GM18858 (cell line): ENCODE data around the gene CEP55.
"Not testable (repeated sequence)": the region's sequence is repeated elsewhere in the genome, so short reads cannot be mapped to it uniquely, and the experiment has no call there.

Experiments
- ATAC-seq: cut with Tn5 transposase; IDR thresholded peaks from one replicate; pipeline ENCODE4 v1.9.1; 2021; ENCODE audit not compliant: unreplicated experiment

CEP55 gene

GRCh38 chr10:93505075-93505474 lies 8.7 kb downstream of the CEP55 start:
- ATAC-seq: no peak

GRCh38 chr10:93509816-93510215 lies 13.4 kb downstream of the CEP55 start:
- ATAC-seq: no peak

- ATAC-seq: no peak
Observed at GRCh38 chr10:93512565-93512964, 16.2 kb downstream of the CEP55 start.

- no peak for ATAC-seq
Observed at GRCh38 chr10:93513091-93513490, 16.7 kb downstream of the CEP55 start.

GRCh38 chr10:93514521-93514920 lies 18.1 kb downstream of the CEP55 start:
- no peak for ATAC-seq

- ATAC-seq: no peak
Observed at GRCh38 chr10:93515071-93516005, 18.9 kb downstream of the CEP55 start.

- ATAC-seq: no peak
Observed at GRCh38 chr10:93516006-93516380, 19.6 kb downstream of the CEP55 start.

- no peak for ATAC-seq
Observed at GRCh38 chr10:93518531-93518930, 22.1 kb downstream of the CEP55 start.

- ATAC-seq: no peak
Observed at GRCh38 chr10:93535293-93535692, 38.9 kb downstream of the CEP55 start.

GRCh38 chr10:93540871-93541270 lies 44.5 kb downstream of the CEP55 start:
- ATAC-seq: not testable (repeated sequence)

- no peak for ATAC-seq
Observed at GRCh38 chr10:93541402-93542357, 45.3 kb downstream of the CEP55 start.

- ATAC-seq: no peak
Observed at GRCh38 chr10:93542358-93542791, 46.0 kb downstream of the CEP55 start.

GRCh38 chr10:93546995-93547394 lies 50.6 kb downstream of the CEP55 start:
- ATAC-seq: not testable (repeated sequence)

- no peak for ATAC-seq
Observed at GRCh38 chr10:93547522-93547921, 51.1 kb downstream of the CEP55 start.

- ATAC-seq: no peak
Observed at GRCh38 chr10:93548376-93549071, 52.1 kb downstream of the CEP55 start.

GRCh38 chr10:93550606-93551005 lies 54.2 kb downstream of the CEP55 start:
- no peak for ATAC-seq

GRCh38 chr10:93552780-93553179 lies 56.4 kb downstream of the CEP55 start:
- no peak for ATAC-seq

- no peak for ATAC-seq
Observed at GRCh38 chr10:93553482-93554315, 57.3 kb downstream of the CEP55 start.

- ATAC-seq: no peak
Observed at GRCh38 chr10:93554316-93554663, 57.9 kb downstream of the CEP55 start.

GRCh38 chr10:93554760-93555432 lies 58.5 kb downstream of the CEP55 start:
- ATAC-seq: no peak
